Body of pancreas (tissue), 4 donors: ENCODE measurements around the gene RBP3.

Source experiments
- CTCF ChIP-seq, 7 experiments: fragments of 450-650 bp in 4 of 7; fragments of 200-600 bp in 3 of 7; sonication (generic) in 3 of 7; IDR thresholded peaks; one replicate each; pipeline ENCODE4 v1.5.1; 2016 to 2019; ENCODE audit warnings: antibody characterized with exemption in 7 of 7
- POLR2A ChIP-seq, 3 donors: fragments of 450-650 bp; IDR thresholded peaks; one replicate each; pipeline ENCODE4 v1.6.1; 2016; ENCODE audit warnings: antibody characterized with exemption in 3 of 3, mild to moderate bottlenecking in 2 of 3

- TF ChIP-seq CTCF (IDR thresholded peaks at IDR 0.05) (no peak), POLR2A (IDR thresholded peaks at IDR 0.05) (no peak)
Measured at GRCh38 chr10:47397256-47397655, 49.1 kb downstream of the RBP3 start.
